Measurements from ENCODE around the gene EEF1AKMT1.

DNA sequence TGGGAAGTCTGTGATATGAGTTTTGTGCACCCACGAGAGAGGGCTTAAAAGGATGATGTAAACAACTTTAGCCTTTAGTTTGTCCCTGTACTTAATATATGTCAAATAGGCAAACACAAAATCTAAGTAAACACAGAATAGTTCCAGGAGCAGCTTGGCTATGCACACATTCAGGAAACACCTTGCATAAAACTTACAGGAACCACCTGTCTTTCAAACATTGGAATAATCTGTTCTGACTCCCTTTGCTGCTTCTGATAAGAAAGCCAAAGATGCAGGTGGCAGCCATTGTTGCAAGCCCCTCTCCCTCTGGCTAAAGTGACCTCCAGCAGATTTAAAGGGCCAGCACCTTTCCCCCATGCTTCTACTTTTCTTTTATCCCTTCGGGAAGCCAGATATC, 4.7 kb downstream of the EEF1AKMT1 start:
- TF ChIP-seq, protein P1, sequence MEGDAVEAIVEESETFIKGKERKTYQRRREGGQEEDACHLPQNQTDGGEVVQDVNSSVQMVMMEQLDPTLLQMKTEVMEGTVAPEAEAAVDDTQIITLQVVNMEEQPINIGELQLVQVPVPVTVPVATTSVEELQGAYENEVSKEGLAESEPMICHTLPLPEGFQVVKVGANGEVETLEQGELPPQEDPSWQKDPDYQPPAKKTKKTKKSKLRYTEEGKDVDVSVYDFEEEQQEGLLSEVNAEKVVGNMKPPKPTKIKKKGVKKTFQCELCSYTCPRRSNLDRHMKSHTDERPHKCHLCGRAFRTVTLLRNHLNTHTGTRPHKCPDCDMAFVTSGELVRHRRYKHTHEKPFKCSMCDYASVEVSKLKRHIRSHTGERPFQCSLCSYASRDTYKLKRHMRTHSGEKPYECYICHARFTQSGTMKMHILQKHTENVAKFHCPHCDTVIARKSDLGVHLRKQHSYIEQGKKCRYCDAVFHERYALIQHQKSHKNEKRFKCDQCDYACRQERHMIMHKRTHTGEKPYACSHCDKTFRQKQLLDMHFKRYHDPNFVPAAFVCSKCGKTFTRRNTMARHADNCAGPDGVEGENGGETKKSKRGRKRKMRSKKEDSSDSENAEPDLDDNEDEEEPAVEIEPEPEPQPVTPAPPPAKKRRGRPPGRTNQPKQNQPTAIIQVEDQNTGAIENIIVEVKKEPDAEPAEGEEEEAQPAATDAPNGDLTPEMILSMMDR (conservative IDR thresholded peaks at IDR 0.05; ENCODE audit: low read depth in 2 of 2) = no peak
- TF ChIP-seq POLR2AphosphoS5 (IDR thresholded peaks at IDR 0.05; ENCODE audit: low read depth) = no peak
- no peak for TF ChIP-seq EZH2 (IDR thresholded peaks at IDR 0.05; ENCODE audit: low read depth, unreplicated experiment)
- no peak for TF ChIP-seq ZNF331 (CRISPR knock-in tag; IDR thresholded peaks at IDR 0.05; ENCODE audit: low read depth)
- no peak for TF ChIP-seq EZH2phosphoT487 (IDR thresholded peaks at IDR 0.05; ENCODE audit: unreplicated experiment)
- no peak for TF ChIP-seq CREB1 (CRISPR knock-in tag; IDR thresholded peaks at IDR 0.05; ENCODE audit: low read depth)
- TF ChIP-seq, protein P2, sequence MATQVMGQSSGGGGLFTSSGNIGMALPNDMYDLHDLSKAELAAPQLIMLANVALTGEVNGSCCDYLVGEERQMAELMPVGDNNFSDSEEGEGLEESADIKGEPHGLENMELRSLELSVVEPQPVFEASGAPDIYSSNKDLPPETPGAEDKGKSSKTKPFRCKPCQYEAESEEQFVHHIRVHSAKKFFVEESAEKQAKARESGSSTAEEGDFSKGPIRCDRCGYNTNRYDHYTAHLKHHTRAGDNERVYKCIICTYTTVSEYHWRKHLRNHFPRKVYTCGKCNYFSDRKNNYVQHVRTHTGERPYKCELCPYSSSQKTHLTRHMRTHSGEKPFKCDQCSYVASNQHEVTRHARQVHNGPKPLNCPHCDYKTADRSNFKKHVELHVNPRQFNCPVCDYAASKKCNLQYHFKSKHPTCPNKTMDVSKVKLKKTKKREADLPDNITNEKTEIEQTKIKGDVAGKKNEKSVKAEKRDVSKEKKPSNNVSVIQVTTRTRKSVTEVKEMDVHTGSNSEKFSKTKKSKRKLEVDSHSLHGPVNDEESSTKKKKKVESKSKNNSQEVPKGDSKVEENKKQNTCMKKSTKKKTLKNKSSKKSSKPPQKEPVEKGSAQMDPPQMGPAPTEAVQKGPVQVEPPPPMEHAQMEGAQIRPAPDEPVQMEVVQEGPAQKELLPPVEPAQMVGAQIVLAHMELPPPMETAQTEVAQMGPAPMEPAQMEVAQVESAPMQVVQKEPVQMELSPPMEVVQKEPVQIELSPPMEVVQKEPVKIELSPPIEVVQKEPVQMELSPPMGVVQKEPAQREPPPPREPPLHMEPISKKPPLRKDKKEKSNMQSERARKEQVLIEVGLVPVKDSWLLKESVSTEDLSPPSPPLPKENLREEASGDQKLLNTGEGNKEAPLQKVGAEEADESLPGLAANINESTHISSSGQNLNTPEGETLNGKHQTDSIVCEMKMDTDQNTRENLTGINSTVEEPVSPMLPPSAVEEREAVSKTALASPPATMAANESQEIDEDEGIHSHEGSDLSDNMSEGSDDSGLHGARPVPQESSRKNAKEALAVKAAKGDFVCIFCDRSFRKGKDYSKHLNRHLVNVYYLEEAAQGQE (IDR thresholded peaks at IDR 0.05; ENCODE audit: unreplicated experiment) = no peak

All from GM23338 (cell line).